Measurements from ENCODE around the gene ECHDC3. TPM values are rescaled to one million over a fixed set of nuclear protein-coding genes. Genes with fewer than 3 reads are reported as not detected.

ECHDC3 gene
- total RNA-seq, 1 donor from 2014 or later = 2.1 TPM

- H3K36me3 ChIP-seq = no peaks in the 10 kb centered on the region
- no peak for DNase-seq (ENCODE audit: low spot score)
- H3K79me2 ChIP-seq (ENCODE audit: low read depth) = no peaks in the 10 kb centered on the region
- H3K9ac ChIP-seq = no peak overlapping the region
- H3K4me3 ChIP-seq = no peak overlapping the region
- no peak overlapping the region for H3K4me3 Mint-ChIP-seq
- H3K36me3 Mint-ChIP-seq = no peaks in the 10 kb centered on the region
- H3K9me3 Mint-ChIP-seq = peaks cover 9% of the 10 kb centered on the region
- no peaks in the 10 kb centered on the region for H3F3A ChIP-seq (ENCODE audit: low read depth)
- peaks cover 5% of the 10 kb centered on the region for H3K27me3 Mint-ChIP-seq (ENCODE audit: insufficient read depth, low read depth)
- TF ChIP-seq EZH2 (IDR thresholded peaks at IDR 0.05) (no peak), EZH2phosphoT487 (IDR thresholded peaks at IDR 0.05) (no peak), CTCF (IDR thresholded peaks at IDR 0.05) (no peak)
- H3K4me1 Mint-ChIP-seq = peaks cover 5% of the 10 kb centered on the region
- H3K4me1 ChIP-seq = no peaks in the 10 kb centered on the region
- no peaks in the 10 kb centered on the region for H3K9me3 ChIP-seq (ENCODE audit: low read depth)
- H3K27ac Mint-ChIP-seq = no peak overlapping the region
- no peak overlapping the region for H3K4me2 ChIP-seq
- no peaks in the 10 kb centered on the region for H3K27me3 ChIP-seq
- H2AFZ ChIP-seq (replicated peaks) = no peak overlapping the region
- no peak overlapping the region for H3K27ac ChIP-seq
- H4K20me1 ChIP-seq (ENCODE audit: low read depth) = no peaks in the 10 kb centered on the region
These were observed 18.8 kb upstream of the ECHDC3 start for GRCh38 chr10:11723359-11723758.

- no peak overlapping the region for H3K4me2 ChIP-seq
- DNase-seq (ENCODE audit: low spot score) = peak; percentile 63
- peaks cover 9% of the 10 kb centered on the region for H3K9me3 Mint-ChIP-seq
These were observed 17.0 kb upstream of the ECHDC3 start for GRCh38 chr10:11724938-11725776.

GRCh38 chr10:11725912-11726311 lies 16.3 kb upstream of the ECHDC3 start:
- Histone ChIP-seq H2AFZ (replicated peaks) (no peak overlapping the region), H3K27ac (no peak overlapping the region), H3K9ac (no peak overlapping the region), H3K4me2 (no peak overlapping the region), H3K36me3 (no peaks in the 10 kb centered on the region), H3K79me2 (ENCODE audit: low read depth) (no peaks in the 10 kb centered on the region), H3K27me3 (no peaks in the 10 kb centered on the region), H3K4me1 (no peaks in the 10 kb centered on the region), H4K20me1 (ENCODE audit: low read depth) (no peaks in the 10 kb centered on the region), H3K9me3 (ENCODE audit: low read depth) (no peaks in the 10 kb centered on the region), H3K4me3 (no peak overlapping the region), H3F3A (ENCODE audit: low read depth) (no peaks in the 10 kb centered on the region)
- H3K27me3 Mint-ChIP-seq (ENCODE audit: insufficient read depth, low read depth) = peaks cover 2% of the 10 kb centered on the region
- no peak overlapping the region for H3K27ac Mint-ChIP-seq
- H3K36me3 Mint-ChIP-seq = no peaks in the 10 kb centered on the region
- no peak for TF ChIP-seq EZH2phosphoT487 (IDR thresholded peaks at IDR 0.05)
- no peak for TF ChIP-seq CTCF (IDR thresholded peaks at IDR 0.05)
- TF ChIP-seq EZH2 (IDR thresholded peaks at IDR 0.05) = no peak
- DNase-seq (ENCODE audit: low spot score) = no peak
- H3K9me3 Mint-ChIP-seq = peaks cover 12% of the 10 kb centered on the region
- peaks cover 5% of the 10 kb centered on the region for H3K4me1 Mint-ChIP-seq
- H3K4me3 Mint-ChIP-seq = no peak overlapping the region

More at GRCh38 chr10:11724938-11725776, 17.0 kb upstream of the ECHDC3 start:
- Histone ChIP-seq H3K4me3 (no peak overlapping the region), H3K27ac (no peak overlapping the region), H4K20me1 (ENCODE audit: low read depth) (no peaks in the 10 kb centered on the region), H3K79me2 (ENCODE audit: low read depth) (no peaks in the 10 kb centered on the region), H3K4me1 (no peaks in the 10 kb centered on the region), H3K9ac (no peak overlapping the region), H3F3A (ENCODE audit: low read depth) (no peaks in the 10 kb centered on the region), H3K36me3 (no peaks in the 10 kb centered on the region), H3K9me3 (ENCODE audit: low read depth) (no peaks in the 10 kb centered on the region), H3K27me3 (no peaks in the 10 kb centered on the region), H2AFZ (replicated peaks) (peak overlapping the region; percentile 73)
- Mint-ChIP-seq H3K27ac (no peak overlapping the region), H3K27me3 (ENCODE audit: insufficient read depth, low read depth) (peaks cover 2% of the 10 kb centered on the region), H3K4me3 (no peak overlapping the region), H3K4me1 (peaks cover 5% of the 10 kb centered on the region), H3K36me3 (no peaks in the 10 kb centered on the region)
- TF ChIP-seq EZH2 (IDR thresholded peaks at IDR 0.05) (no peak), CTCF (IDR thresholded peaks at IDR 0.05) (peak; percentile 69), EZH2phosphoT487 (IDR thresholded peaks at IDR 0.05) (no peak)

Measured in neural progenitor cell (in vitro differentiated cells).